ENCODE results near the gene LDLRAD4. TPM values are rescaled to one million over a fixed set of nuclear protein-coding genes. Genes with fewer than 3 reads are reported as not detected.

The LDLRAD4 gene
- polyA plus RNA-seq, 1 of the 3 experiments (the other 2 are of a cell fraction) = 0.16 TPM

DNA sequence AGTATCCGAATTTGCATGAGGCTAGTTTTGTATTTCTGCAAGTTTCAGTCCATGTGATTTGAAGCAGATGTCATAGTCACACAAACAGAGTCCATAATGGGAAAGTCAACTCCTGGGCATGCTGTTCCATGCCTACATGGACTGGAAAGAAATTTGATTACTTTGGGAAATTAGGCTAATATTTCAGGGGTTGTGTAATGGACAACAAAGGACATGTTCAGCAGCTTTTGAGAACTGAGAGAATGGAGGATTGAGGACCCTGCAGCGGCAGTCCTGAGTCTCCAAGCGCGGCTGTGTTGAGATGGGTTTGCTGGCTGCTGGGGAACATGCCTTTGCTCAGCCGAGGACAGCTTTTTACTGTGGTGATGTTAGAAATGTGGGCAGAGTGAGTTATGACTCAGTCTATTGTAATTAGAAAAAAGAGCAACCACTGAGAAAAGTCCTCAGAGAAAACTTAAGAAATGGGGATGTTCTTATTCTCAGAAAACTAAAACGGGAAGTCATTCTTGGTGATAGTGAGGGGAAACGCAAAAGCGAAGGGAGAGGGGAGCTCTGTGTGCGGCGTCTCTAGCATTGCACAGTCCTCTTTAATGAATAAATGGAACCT lies 358.6 kb downstream of the LDLRAD4 start:
- POLR2A ChIA-PET = no interaction called here
- Histone ChIP-seq H3K79me2 (ENCODE audit: insufficient read depth) (no peaks in the 10 kb centered on the region), H3K4me2 (no peak overlapping the region; the same call in 1 of the 2 replicates), H3K9ac (no peak overlapping the region), H3K4me1 (ENCODE audit: control insufficient read depth in 1 of 2, insufficient read depth in 2 of 2, low read depth in 1 of 2, low read length in 1 of 2) (peaks cover 0 to 30% of the 10 kb centered on the region in 2 experiments; a peak in 2 of 4 replicates), H3F3A (replicated peaks; ENCODE audit: insufficient read depth) (no peaks in the 10 kb centered on the region), H3K9me2 (no peaks in the 10 kb centered on the region), H3K27ac (ENCODE audit: low read depth in 2 of 2, low read length in 1 of 2) (peak overlapping the region; percentile 10 to 16; a peak in 2 of 4 replicates), H3K27me3 (ENCODE audit: insufficient read depth) (no peaks in the 10 kb centered on the region), H3K36me3 (replicated peaks in 1 of 2; ENCODE audit: control insufficient read depth in 1 of 2, insufficient read depth in 2 of 2, low read length in 1 of 2) (no peaks in the 10 kb centered on the region), H4K20me1 (ENCODE audit: insufficient read depth) (no peaks in the 10 kb centered on the region), H2AFZ (ENCODE audit: low read depth) (no peak overlapping the region; the same call in 1 of the 2 replicates), H3K9me3 (no peaks in the 10 kb centered on the region), H3K4me3 (ENCODE audit: low read depth in 2 of 2, low read length in 1 of 2) (no peak overlapping the region)
- CTCF ChIA-PET = interaction anchor here (0.5 to 1.7 kb wide), 2 partner anchors 8 to 18 kb away, joined by 3 to 4 read pairs; no protein-coding TSS in a partner anchor
- no peak for DNase-seq
- TF ChIP-seq FOXM1 (IDR thresholded peaks at IDR 0.05; ENCODE audit: low read depth) (no peak), FOSL2 (IDR thresholded peaks at IDR 0.05; ENCODE audit: borderline replicate concordance, low read depth) (no peak), EZH2phosphoT487 (IDR thresholded peaks at IDR 0.05; ENCODE audit: borderline replicate concordance, low read depth) (no peak), YY1 (IDR thresholded peaks at IDR 0.05; ENCODE audit: low read depth) (no peak), JUND (IDR thresholded peaks at IDR 0.05) (no peak), RFX5 (IDR thresholded peaks at IDR 0.05; ENCODE audit: low read length) (no peak), MXI1 (IDR thresholded peaks at IDR 0.05; ENCODE audit: low read depth, low read length) (no peak), SIN3A (IDR thresholded peaks at IDR 0.05; ENCODE audit: borderline replicate concordance, low read depth, low read length) (no peak), FOXJ3 (CRISPR knock-in tag; IDR thresholded peaks at IDR 0.05) (no peak), GABPA (IDR thresholded peaks at IDR 0.05; ENCODE audit: low read depth) (no peak), RXRA (IDR thresholded peaks at IDR 0.05; ENCODE audit: borderline replicate concordance, low read depth) (no peak), SMC3 (IDR thresholded peaks at IDR 0.05; ENCODE audit: low read depth, low read length) (no peak), NRF1 (IDR thresholded peaks at IDR 0.05; ENCODE audit: low read depth, low read length) (no peak), MEF2A (IDR thresholded peaks at IDR 0.05; ENCODE audit: borderline replicate concordance, low read depth) (no peak), CHD2 (IDR thresholded peaks at IDR 0.05; ENCODE audit: low read length, partially characterized antibody) (no peak), RCOR1 (IDR thresholded peaks at IDR 0.05; ENCODE audit: low read length) (no peak)
- TF ChIP-seq, protein P1, sequence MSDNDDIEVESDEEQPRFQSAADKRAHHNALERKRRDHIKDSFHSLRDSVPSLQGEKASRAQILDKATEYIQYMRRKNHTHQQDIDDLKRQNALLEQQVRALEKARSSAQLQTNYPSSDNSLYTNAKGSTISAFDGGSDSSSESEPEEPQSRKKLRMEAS (IDR thresholded peaks at IDR 0.05; ENCODE audit: low read depth) = no peak
- TF ChIP-seq, protein P2, sequence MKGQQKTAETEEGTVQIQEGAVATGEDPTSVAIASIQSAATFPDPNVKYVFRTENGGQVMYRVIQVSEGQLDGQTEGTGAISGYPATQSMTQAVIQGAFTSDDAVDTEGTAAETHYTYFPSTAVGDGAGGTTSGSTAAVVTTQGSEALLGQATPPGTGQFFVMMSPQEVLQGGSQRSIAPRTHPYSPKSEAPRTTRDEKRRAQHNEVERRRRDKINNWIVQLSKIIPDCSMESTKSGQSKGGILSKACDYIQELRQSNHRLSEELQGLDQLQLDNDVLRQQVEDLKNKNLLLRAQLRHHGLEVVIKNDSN (IDR thresholded peaks at IDR 0.05; ENCODE audit: borderline replicate concordance, low read depth) = no peak
- TF ChIP-seq, protein P3, sequence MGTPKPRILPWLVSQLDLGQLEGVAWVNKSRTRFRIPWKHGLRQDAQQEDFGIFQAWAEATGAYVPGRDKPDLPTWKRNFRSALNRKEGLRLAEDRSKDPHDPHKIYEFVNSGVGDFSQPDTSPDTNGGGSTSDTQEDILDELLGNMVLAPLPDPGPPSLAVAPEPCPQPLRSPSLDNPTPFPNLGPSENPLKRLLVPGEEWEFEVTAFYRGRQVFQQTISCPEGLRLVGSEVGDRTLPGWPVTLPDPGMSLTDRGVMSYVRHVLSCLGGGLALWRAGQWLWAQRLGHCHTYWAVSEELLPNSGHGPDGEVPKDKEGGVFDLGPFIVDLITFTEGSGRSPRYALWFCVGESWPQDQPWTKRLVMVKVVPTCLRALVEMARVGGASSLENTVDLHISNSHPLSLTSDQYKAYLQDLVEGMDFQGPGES (IDR thresholded peaks at IDR 0.05; ENCODE audit: low read depth, low read length) = no peak
- TF ChIP-seq, protein P4, sequence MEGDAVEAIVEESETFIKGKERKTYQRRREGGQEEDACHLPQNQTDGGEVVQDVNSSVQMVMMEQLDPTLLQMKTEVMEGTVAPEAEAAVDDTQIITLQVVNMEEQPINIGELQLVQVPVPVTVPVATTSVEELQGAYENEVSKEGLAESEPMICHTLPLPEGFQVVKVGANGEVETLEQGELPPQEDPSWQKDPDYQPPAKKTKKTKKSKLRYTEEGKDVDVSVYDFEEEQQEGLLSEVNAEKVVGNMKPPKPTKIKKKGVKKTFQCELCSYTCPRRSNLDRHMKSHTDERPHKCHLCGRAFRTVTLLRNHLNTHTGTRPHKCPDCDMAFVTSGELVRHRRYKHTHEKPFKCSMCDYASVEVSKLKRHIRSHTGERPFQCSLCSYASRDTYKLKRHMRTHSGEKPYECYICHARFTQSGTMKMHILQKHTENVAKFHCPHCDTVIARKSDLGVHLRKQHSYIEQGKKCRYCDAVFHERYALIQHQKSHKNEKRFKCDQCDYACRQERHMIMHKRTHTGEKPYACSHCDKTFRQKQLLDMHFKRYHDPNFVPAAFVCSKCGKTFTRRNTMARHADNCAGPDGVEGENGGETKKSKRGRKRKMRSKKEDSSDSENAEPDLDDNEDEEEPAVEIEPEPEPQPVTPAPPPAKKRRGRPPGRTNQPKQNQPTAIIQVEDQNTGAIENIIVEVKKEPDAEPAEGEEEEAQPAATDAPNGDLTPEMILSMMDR (IDR thresholded peaks at IDR 0.05) = no peak
- 55% methylated on average over 10 of the region's 10 CpGs for WGBS (ENCODE audit: low lambda C conversion rate)

Data from SK-N-SH (cell line).